Chondrocyte (in vitro differentiated cells): ENCODE measurements around the gene RAB40C. TPM values are rescaled to one million over a fixed set of nuclear protein-coding genes. Genes with fewer than 3 reads are reported as not detected.

Experiments used
- DNase-seq: peaks from one replicate; pipeline ENCODE4 v3.0.0; 2021; ENCODE audit warnings: mixed read lengths, low spot score
- H3K27ac Mint-ChIP-seq: one replicate; pipeline ENCODE4 v1.8.0; 2021; ENCODE audit warnings: mild to moderate bottlenecking, moderate library complexity, mixed read lengths; ENCODE audit not compliant: unreplicated experiment
- H3K27me3 Mint-ChIP-seq: 2 replicates; pipeline ENCODE4 v1.8.0; 2021; ENCODE audit warnings: low read depth, mixed read lengths
- H3K36me3 Mint-ChIP-seq: 2 replicates; pipeline ENCODE4 v1.8.0; 2021; ENCODE audit warnings: low read depth, mixed read lengths
- H3K4me1 Mint-ChIP-seq: 2 replicates; pipeline ENCODE4 v1.8.0; 2021; ENCODE audit warnings: low read depth, mild to moderate bottlenecking, mixed read lengths
- H3K4me3 Mint-ChIP-seq: one replicate; pipeline ENCODE4 v1.8.0; 2021; ENCODE audit warnings: mild to moderate bottlenecking, moderate library complexity, mixed read lengths; ENCODE audit not compliant: unreplicated experiment
- H3K9me3 Mint-ChIP-seq: 2 replicates; pipeline ENCODE4 v1.8.0; 2021; ENCODE audit warnings: low read depth, mixed read lengths
- total RNA-seq: library from RNA; stranded (reverse); gene quantifications from 3 replicates; pipeline ENCODE4 v1.2.1, GENCODE V29; 2021
- TF ChIP-seq, protein P1 (sequence below): fragments of 200-600 bp; sonication (generic); IDR thresholded peaks from 2 replicates; pipeline ENCODE4 v1.5.0; 2021; ENCODE audit warnings: antibody characterized with exemption, mild to moderate bottlenecking, moderate library complexity

RAB40C gene
- total RNA-seq, 1 donor from 2014 or later, result 19.6 TPM

DNA sequence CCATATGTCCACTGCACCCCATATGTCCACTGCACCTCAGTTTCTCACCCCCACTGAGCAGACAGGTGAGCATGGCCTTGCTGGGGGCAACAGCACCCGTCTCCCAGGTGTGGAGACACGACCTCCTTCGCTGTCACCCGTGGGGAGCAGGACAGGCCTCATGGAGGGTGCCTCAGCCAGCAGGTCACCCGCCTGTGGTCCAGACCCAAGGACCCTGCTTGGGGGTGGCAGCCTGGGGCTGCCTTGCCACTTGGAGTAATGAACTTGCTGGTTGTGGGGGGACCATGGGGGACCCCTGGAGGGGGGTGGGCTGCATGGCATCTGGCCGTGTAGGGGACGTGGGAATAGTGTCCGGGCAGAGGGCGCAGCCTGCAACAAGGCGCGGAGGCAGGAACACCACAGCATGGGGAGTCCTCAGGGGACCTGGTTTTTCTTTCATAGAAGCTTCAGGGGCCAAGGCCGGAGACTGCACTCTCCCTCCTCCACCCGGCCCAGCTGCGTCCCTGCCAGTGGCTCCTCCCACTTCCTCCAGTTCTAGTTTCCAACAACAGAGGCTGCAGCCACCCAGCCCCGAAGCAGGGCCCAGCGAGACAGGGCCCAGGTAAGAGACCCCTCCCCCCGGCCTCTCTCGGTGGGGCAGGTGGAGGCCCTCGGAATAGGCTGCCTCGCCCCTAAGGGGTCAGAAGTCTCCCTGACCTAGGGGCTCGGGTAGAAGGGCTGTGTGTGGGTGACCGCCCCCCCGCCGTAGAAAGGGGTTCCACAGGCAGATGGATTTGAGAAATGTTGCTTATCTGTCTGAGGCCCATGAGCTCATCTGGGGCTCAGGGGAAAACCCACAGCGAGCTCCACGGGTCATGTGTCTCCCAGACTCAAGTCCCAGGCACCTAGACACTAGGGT lies 23.1 kb upstream of the RAB40C start, which contains the start of gene NHLRC4:
TSS of gene NHLRC4 (plus strand) at position 531 of the 898 bp plus-strand sequence. CDS start 1,043 bp downstream, outside the sequence.
- Mint-ChIP-seq H3K36me3 (no peaks in the 10 kb centered on the region), H3K9me3 (no peaks in the 10 kb centered on the region), H3K4me3 (no peak within 1 kb of the TSS), H3K27ac (no peak within 1 kb of the TSS), H3K4me1 (peaks cover 23% of the 10 kb centered on the region), H3K27me3 (peaks cover 5% of the 10 kb centered on the region)
- TF ChIP-seq, protein P1, sequence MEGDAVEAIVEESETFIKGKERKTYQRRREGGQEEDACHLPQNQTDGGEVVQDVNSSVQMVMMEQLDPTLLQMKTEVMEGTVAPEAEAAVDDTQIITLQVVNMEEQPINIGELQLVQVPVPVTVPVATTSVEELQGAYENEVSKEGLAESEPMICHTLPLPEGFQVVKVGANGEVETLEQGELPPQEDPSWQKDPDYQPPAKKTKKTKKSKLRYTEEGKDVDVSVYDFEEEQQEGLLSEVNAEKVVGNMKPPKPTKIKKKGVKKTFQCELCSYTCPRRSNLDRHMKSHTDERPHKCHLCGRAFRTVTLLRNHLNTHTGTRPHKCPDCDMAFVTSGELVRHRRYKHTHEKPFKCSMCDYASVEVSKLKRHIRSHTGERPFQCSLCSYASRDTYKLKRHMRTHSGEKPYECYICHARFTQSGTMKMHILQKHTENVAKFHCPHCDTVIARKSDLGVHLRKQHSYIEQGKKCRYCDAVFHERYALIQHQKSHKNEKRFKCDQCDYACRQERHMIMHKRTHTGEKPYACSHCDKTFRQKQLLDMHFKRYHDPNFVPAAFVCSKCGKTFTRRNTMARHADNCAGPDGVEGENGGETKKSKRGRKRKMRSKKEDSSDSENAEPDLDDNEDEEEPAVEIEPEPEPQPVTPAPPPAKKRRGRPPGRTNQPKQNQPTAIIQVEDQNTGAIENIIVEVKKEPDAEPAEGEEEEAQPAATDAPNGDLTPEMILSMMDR, result peak; percentile 9
- DNase-seq, result no peak

DNA sequence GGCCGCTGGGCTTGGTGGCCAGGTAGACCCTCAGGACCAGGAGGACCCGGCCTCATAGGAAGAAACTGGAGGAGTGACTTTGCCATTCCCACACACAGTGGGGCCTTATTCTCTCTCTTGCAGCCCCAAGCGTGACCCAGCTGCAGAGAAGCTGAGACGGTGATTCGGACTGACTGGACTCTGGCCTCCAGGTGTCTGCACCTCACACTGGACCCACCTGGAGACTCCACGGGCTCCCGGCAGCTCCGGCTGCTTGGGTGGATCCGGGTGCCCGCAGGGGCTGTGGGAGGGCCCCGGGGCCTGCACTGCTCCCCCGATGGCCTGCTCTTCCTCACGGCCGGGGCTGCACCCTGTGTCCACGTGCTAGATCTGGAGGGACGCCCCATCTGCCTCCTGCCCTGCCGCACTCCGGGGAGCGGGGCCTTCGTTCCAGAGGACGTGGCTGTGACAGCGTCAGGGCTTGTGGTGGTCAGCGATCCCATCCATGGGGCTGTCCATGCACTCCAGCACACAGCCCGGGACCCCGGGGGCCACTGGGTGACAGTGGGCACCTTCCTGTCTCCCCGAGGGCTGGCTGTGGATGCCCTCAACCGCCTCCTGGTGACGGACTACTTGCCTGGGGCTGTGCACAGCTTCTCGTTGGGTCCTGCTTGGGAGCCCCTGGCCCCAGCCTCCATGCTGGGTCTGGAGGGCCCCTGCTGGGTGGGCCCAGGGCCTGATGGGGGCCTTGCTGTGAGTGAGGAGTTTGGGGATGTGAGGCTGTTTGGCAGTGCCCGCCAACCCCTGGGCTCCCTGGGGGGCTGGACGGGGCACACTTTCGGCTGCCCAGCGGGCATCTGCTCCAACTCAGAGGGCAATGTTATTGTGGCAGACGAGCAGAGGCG lies 22.3 kb upstream of the RAB40C start:
- no peak for DNase-seq
- H3K4me1 Mint-ChIP-seq, result peaks cover 27% of the 10 kb centered on the region
- no peak overlapping the region for H3K27ac Mint-ChIP-seq
- H3K27me3 Mint-ChIP-seq, result no peaks in the 10 kb centered on the region
- no peaks in the 10 kb centered on the region for H3K9me3 Mint-ChIP-seq
- H3K36me3 Mint-ChIP-seq, result no peaks in the 10 kb centered on the region
- no peak overlapping the region for H3K4me3 Mint-ChIP-seq
- TF ChIP-seq, protein P1, result no peak

DNA sequence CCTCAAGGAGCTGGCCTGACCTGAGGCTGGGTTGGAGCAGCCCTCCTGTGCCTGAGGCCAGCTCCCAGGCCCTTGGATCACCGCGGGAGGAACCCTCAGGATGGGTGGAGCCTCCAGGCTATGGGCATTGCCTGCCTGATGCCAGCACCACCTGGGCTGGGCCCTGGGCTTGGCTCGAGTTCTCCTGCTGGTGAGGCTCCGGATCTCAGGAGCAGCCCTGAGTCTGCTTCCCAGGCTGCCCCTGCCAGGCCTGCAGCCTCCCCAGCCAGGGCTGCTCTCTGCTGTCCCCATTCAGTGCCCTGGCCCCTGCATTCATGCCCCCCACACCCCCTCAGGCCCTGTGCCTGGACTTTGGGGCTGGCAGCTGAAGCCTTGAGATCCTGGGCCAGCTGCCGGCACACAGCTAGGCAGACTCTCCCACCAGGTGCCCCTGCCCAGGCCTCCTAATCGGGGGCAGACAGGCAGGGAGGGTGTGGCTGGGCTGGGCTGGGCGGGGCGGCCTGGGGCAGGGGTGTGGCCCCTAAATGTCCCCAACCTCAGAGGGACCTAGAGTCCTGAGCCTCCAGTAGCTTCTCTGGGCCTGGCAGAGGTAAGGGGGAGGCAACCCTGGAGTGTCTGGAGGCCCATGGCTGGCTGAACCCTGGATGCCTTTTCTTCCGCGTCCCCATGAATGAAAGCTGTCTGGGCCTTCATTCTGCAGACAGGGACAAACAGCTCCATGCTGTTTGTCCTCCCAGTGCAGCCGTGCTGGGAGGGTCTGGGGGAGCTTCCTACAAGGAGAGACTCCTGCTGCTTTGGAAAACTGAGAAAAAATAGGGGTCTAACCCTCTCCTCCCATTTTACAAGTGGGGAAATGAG lies 21.2 kb upstream of the RAB40C start:
- Mint-ChIP-seq H3K36me3 (no peaks in the 10 kb centered on the region), H3K4me1 (peaks cover 27% of the 10 kb centered on the region), H3K4me3 (peak overlapping the region; percentile 76), H3K27me3 (no peaks in the 10 kb centered on the region), H3K27ac (peak overlapping the region; percentile 41), H3K9me3 (no peaks in the 10 kb centered on the region)
- TF ChIP-seq, protein P1, result no peak
- DNase-seq, result no peak

DNA sequence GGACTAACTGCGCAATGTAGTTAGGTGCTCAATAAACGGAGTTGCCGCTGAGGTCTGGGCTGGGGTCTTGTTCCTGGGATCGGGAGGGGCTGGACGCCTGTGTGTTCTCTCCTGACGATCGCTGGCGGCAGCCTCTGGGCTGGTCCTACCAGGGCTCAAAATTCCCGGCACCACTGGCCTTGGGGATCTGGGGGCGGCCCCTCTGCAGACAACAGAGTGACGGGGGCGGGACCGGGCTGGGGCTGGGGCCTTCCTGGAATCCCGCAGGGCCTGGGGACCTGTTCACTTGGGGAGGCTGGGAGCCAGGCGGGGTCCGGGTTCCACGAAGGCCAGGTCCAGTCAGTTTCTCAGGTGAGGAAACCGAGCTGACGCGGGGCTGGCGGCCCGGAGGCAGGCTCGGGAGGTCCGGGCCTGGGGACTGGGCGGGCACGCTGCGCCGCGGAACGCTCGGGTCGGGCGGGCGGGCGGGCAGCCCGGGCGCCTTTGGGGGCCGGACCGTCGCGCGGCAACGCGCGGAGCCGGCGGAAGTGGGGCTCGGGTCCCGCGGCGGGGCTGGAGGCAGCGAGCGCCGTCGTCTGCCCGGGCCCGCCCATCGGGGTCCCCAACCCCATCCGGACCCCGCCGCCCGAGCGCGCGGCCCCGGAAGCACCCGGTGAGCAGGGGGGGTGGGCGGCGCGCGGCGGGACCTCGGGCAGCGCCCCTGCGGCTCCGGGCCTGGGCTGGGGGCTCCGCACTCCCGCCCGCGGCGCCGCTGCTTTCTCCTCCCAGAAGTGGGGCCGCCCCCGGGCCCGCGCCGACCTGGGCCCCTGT lies 20.2 kb upstream of the RAB40C start, which contains the start of gene PIGQ:
TSS of gene PIGQ (plus strand) at position 524 of the 810 bp plus-strand sequence. CDS start 4,107 bp downstream, outside the sequence.
- no peak for DNase-seq
- TF ChIP-seq, protein P1, result no peak
- H3K27ac Mint-ChIP-seq, result peak within 1 kb of the TSS; percentile 87
- H3K36me3 Mint-ChIP-seq, result no peaks in the 10 kb centered on the region
- no peaks in the 10 kb centered on the region for H3K9me3 Mint-ChIP-seq
- H3K27me3 Mint-ChIP-seq, result no peaks in the 10 kb centered on the region
- peak within 1 kb of the TSS; percentile 80 for H3K4me3 Mint-ChIP-seq
- H3K4me1 Mint-ChIP-seq, result peaks cover 27% of the 10 kb centered on the region
